ENCODE results near the gene MRPL43.
"Not testable (repeated sequence)": the region's sequence is repeated elsewhere in the genome, so short reads cannot be mapped to it uniquely, and the experiment has no call there.

Gene MRPL43

DNA sequence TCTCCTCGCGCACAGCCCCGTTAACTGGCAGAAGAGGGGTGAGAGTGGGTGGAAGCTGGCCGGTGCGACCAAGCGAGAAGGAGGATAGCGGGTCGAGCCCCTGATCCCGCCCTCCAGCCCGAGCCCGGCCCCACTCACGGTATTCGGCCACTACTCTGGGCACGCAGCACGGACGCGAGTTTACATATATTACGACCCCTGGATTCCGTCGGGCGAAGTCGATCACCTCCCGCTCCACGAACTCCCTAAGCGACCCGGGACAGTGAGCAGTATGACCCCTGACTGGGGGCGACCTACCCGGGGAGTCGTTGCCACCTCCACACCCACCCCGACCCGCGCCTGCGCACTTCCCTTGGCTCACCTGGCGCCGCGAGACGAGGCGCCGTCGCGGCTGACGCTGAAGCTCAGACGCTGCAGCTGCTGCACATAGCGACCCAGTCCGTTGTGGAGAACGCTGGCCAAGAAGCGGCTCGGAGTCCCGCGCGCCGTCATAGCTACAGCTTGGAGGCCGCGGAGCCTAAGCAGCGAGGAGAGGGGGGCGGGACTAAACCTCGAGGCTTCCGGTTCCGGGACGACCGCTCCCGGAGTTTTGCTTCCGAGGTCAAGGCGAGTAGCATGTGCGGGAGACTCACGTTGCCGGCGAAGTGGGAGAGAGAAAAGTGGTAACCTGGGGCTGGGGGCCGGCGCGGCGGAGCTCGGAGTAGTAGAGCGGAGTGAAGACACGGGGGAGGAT is at the start of gene MRPL43, which contains the start of gene TWNK:
MRPL43 (minus strand) TSS at position 546 of the 733 bp plus-strand sequence; CDS start at position 492, 54 bp downstream.
TWNK (plus strand) TSS at position 592 of the 733 bp plus-strand sequence. CDS start 668 bp downstream, outside the sequence.
- DNase-seq (ENCODE audit: low spot score), result peak; percentile 90

DNA sequence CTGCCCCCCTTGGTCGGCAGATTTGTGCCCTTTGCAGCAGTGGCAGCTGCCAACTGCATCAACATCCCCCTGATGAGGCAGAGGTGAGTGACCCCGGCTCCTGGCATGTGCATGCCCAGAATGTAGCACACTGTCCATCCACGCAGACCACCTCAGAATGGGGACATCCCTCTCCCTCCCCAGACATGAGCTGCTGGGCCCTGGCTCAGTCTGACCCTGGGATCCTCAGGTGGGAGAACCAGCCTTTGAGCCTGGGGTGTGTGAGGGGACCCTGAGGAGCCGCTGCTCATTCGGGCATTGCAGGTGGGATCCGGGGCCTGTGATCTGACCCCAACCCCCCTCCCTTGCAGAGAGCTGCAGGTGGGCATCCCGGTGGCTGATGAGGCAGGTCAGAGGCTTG is 49.4 kb upstream of the MRPL43 start:
- DNase-seq (ENCODE audit: low spot score), result no peak

DNA sequence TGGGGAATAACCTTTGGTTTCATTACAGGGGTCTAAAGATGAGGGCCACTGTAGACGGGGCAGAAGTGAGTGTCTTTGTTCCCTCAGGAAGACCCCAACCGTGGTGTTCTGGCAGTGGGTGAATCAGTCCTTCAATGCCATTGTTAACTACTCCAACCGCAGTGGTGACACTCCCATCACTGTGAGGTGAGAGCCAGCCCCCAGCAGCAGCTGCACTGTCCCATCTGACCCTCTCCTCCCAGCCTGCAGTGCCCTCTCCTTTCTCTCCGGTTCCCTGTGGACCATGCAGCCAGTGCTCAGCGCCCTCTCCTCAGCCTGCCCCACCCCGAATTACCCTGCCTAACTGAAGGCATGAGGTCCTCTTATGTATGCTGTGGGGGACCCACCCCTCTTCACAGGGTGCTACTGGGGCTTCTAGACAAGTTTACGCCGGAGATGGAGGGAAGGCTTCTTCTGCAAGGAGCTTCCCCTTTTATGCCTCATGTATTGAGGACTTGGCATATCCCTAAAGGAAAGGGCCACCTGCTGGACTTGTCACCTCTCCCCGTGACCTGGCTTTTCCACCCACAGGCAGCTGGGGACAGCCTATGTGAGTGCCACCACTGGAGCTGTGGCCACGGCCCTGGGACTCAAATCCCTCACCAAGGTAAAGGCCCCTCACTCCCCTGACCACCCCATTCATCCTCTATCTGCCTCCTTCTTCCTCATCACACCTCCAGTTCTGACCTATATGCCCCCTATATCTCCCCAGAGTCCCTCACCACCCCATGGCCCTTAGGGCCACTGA is 48.8 kb upstream of the MRPL43 start:
- no peak for DNase-seq (ENCODE audit: low spot score)

DNA sequence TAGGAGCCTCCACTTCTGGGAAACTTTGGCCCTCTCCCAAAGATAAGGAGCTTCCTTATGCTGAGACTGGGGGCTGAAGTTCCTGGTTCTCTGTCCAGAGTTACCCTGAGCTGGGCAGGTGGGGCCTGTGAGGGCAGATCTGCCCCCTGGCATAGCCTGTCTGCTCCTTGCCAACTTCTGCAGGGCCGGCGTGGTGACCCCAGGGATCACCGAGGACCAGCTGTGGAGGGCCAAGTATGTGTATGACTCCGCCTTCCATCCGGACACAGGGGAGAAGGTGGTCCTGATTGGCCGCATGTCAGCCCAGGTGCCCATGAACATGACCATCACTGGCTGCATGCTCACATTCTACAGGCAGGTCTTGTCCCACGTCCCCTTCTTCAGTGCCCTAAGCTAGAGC is 48.0 kb upstream of the MRPL43 start:
- no peak for DNase-seq (ENCODE audit: low spot score)

DNA sequence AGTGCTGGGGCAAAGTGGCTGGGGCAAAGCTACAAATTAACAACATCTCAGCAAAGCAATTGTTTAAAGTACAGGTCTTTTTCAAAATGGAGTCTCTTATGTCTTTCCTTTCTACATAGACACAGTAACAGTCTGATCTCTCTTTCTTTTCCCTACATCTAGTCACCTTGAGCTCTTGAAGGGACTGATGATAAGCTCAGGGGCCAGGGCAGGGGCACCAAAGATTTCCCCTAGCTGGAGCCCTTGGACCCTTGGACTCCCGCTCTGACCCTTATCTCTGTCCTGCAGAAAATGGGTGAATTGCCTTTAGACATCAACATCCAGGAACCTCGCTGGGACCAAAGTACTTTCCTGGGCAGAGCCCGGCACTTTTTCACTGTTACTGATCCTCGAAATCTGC is 47.1 kb upstream of the MRPL43 start:
- DNase-seq (ENCODE audit: low spot score), result not testable (repeated sequence)

DNA sequence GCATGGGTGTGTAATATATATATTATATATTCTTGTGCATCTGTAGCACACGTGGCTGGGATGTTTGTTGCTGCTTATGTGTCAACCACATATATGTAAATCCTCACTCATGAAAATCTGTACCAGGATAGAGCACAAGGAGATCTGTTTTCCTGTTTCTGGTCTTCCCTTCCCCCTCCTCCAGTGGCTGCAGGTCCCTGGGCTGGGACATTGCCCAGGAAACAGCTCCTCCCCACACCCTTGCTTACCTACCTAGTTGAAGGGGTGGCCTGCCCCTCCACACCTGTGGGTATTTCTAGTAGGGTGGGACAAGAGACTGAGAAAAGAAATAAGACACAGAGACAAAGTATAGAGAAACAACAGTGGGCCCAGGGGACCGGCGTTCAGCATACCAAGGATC is 46.0 kb upstream of the MRPL43 start:
- DNase-seq (ENCODE audit: low spot score), result no peak

DNA sequence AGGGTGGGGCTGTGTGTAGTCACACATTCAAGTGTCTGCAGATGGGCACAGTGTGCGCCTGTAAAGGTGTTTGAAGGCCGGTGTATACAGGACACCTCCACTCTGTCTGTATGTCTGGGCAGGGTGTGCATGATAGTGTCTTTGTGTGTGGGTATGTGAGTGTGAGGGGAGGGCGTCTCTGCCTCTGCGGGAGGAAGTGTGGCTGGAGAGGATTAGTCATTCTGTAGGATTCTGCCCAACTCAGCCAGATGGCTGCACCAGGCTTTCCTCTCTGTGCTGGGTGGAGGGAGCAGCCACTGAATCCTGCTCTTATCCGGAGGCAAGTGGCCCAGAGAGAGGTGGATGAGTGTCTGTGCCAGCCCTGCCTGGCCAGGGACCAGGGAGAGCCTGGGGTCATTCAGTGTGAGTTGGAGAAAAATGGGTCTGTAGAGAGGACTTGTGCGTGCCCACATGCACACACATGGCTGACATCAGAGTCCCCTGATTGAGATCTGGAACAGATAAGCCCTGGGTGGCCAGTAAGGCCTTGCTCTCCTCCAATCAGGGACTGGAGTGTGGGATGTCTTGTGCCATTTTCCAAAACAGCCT is 45.4 kb upstream of the MRPL43 start:
- no peak for DNase-seq (ENCODE audit: low spot score)

DNA sequence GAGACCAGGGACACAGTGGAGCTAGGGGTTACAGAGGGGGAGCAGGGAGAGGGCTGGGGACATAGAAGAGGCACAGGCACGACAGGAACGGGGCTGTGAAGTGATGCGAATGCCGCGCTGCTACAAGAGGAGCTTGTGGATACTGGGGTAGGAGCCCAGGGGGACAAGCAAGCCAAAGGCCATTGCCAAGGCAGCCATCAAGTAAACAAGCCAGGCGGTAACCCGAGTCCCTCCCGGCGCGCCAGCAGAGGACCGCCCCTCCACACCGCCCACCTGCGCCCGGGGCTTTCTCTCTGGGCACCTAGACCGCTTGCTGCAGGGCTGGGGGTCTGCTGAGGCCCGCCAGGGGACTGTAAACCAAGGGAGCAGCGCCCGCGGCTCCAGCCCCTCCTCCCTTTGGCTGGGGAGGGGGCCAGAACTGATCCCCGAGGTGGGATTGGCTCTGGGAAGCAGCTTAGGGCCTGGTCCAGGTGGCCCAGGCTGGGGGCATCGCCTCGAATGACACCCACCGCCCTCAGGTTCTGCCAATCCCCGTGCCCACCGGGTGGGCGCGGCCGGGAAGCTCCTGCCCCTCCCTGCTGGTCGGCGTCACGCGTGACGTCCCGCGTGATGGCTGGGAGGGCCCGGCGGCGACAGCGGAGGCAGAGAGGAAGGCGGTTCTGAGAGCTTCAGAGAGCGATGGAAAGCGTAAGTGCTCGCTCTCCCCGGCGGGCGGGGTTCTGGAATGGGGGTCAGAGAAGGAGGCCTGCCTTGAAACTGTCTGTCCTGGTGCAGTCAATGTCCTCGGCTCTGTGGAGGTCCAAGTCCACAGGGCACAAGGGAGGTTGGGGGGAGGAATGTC is 44.7 kb upstream of the MRPL43 start:
- no peak for DNase-seq (ENCODE audit: low spot score)

DNA sequence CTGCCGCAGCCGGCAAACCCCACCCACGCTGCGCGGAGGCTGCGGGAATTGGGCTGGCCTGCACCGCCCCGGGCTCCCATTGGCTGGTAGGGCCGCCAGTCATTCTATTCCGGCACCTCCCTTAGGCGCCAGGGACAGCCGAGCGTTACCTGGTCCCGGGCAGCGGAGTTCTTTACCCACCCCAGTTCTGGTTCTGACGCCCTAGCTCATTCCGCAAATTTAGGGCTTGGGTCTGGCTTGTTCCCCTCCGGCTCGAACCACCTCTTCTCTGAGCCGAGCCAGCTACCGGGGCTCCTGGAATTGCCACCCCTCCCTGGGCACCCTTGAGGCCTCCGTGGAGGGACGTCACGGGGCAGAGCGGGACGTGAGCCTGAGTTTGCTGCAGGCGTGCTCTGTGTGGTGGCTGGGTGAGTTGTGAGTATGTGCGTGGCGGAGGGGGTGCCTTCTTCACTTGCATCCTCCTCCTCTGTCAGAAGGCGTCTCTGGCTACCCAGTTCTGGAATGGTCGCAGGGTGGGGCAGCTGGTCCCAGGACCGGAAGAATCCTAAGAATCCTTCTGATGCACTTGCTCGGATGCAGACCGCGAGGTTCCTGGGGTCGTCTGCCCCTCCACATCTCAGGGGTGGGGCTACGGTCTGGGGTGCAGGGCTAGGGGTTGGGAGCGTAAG is 44.0 kb upstream of the MRPL43 start, which contains the start of the genes PDZD7 and SFXN3:
PDZD7 (minus strand) TSS at position 2 of the 668 bp plus-strand sequence. CDS start 910 bp downstream, outside the sequence.
SFXN3 (plus strand) TSS at position 107 of the 668 bp plus-strand sequence. CDS start 3,461 bp downstream, outside the sequence.
- peak; percentile 92 for DNase-seq (ENCODE audit: low spot score)

DNA sequence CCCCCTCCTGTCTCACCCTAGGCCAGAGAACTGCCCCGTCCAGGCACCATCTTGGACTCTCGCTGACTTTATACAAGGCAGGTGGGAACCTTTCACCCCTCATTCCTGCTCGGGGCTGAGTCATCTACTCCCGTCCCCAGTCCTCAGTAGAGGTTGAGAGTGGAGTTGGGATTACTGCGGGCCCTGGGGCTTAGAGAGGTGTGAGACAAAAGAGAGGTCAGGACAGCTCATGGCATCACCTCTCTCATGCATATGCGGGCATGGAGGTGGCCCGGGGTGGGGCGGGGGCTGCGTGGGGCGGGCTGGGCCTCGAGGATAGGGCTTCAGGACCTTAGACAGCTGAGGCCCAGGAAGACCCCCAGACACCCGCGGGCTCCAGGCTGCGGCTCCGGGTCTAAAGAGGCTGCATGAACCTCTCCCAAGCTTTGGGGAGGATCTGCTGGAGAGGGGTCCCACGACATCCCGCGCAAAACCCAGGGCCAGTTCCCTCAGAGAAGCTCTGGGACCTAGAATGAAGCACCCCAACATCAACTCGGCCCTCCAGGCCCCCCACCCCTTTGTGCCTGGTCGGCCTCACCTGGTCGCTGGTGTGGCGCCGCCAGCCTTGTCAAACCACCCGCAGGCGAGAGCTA is 43.3 kb upstream of the MRPL43 start:
- DNase-seq (ENCODE audit: low spot score), result no peak

DNA sequence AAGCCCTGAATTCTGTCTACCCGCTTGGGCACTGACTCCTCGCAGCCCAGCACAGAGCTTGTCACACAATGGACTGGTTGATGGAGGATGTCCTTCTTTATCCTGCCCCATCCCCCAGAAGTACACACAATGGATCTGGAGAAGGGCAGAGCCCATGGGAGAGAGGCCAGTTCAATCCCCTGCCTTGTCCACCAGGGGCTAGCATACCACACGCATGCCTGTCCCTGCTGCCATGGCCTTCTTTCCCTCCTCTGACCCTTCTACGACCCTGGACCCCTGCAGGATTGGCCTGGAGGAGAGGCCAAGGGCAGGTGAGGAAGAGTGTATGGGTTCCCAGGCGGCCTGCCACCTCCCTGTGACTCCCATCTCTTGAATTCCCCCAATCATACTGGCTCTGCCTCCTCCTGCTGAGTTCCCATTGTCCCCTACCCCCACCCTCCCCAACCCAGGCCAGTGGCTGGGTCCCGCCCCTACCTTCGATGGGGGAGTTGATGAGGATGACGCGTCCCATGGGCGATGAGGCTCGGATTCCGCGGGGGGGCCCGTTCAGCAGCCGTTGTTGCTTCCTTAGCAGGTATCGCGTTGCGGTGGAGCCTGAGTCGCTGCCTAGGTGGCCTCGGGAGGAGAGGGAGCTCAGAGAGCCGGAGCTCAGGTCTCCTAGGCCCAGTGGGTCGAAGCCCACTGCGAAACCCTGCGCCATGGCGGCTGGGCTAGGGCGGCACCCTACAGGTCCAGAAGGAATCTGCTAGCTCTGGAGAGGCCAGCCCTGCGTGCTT is 42.4 kb upstream of the MRPL43 start:
- no peak for DNase-seq (ENCODE audit: low spot score)

DNA sequence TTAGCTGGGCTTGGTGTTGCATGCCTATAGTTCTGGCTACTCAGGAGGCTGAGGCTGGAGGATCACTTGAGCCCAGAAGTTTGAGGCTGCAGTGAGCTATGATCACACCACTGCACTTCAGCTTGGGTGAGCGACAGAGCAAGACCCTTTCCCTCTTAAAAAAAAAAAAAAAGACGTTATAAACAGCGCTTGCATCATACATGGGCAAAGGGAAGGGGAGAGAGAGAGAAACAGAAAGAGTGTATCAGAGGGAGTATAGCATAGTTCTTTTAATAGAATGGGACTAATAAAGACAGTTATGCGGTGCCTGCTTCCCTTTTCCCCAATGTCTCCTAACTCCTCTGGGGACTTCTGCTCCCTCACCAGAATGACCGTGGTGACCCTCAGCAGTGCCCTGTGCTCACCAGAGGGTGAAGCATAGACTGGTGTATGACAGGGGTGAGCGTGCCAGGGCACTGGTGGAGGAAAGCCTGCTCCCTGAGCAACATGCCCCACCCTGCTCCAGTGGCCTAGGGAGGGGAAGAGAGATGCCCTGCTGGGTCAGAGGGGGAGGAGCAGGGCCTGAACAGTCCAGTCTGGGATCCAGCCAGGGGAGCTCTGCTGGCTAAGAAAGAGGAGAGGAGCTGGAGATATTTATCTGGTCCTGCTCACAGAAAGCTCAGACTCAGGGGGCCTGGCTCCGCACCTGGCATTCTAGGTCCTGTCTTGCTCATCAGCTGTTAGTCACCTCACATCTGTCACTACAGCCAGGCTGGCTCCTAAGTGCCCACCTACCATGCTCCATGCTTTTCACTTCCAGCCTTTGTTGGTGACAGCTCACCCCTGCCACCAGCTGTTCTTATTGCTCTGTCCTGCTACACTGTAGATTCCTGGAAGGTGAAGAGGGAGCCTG is 41.4 kb upstream of the MRPL43 start:
- DNase-seq (ENCODE audit: low spot score), result peak; percentile 32

DNA sequence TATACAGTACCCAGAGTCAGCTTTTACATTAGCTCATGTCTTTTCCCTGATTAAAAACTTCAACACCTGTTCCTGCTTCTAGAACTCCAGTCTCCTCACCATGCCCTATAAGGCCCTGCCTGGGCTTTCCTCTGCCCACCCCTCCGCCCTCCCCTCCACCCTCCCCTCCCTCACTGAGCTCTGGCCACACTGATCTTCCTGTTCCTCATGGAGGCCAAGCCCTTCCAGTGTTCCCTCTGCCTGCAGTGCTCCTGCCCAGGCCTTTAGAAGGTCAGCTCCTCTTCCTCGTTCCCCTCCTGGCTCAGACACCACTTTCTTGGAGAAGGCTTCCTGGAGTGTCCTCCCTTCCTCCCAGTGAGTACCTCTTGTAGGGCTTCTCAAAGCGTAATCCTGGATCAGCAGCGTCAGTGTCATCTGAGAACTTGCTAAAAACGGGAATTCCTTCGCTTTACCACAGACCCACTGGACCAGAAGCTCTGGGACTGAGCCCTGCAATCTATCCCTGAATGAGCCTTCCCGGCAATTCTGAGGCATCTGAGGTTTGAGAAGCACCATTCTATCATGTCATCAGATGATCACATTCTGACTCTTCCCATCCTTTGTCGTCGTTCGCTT is 39.9 kb upstream of the MRPL43 start:
- no peak for DNase-seq (ENCODE audit: low spot score)

DNA sequence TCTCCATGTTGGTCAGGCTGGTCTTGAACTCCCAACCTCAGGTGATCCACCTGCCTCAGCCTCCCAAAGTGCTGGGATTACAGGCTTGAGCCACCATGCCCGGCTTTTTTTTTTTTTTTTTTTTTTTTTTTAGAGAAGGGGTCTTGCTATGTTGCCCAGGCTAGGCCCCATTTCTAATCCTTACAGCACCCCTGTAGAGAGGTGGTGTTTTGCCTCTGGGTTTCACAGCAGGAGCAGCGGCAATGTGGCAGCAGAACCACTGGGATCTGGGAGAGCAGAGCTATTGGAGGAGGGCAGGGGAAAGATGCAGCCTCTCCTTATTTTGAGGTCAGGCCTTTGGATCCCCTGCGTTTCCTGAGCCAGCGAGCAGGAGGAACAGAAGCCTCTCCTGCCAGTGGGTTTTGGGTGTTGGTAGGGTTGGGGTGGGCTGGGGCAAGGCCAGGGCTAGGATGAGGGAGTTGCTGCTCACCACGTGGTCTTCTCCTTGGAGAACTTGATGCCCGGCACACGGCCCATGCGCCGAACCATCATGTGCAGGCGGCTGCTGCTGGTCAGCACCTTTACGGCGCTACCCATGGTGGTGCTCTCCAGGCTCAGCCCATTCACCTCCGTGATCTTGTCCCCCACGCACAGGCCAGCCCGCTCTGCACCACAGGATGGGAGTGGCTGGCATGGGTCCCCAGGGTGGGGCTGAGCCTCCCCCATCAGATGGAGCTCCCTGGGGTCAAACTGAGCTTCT is 35.8 kb upstream of the MRPL43 start:
- no peak for DNase-seq (ENCODE audit: low spot score)

DNA sequence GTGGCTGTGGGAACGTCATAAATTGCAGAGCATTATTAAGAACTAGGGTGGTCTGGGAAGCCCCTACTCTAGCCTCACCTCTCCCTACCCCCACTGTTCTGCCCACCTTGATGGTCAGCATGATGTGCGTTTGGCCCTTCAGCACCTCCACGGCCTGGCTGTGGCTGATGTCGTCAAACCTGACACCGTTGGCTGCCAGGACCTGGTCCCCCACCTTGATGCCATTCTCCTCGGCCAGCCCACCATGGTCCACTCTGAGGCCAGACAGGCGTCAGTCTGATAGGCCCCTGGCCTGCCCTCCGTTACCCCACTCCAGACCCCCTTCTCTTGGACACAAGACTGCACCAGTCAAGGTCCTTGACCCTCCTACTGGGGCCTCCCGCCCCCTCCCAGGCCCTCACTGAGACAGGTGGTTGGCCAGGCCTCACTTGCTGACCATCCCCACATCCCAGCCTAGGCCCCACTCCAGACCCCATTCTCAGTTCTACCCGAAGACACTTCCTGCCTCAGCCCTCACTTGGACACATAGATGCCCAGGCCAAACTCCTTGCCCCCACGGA is 34.5 kb upstream of the MRPL43 start:
- no peak for DNase-seq (ENCODE audit: low spot score)

DNA sequence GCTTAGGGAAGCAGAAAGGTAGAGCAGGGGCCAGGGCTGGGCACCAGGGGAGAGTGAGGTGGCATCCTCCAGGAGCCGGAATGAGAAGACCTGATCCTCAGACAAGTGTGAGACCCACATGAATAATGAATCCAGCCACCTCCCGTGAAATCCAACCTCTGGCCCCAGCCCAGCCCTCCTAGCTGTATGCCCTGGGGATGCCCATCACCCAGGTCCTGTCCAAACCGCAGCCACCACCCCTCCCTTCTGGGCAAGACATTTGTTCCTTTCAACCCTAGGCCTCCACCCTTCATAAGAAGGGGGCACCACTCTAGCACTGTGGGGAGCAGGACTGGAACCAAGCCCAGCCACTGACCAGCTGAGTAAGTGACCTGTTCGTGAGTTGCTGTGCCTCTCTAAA is 33.9 kb upstream of the MRPL43 start:
- DNase-seq (ENCODE audit: low spot score), result no peak

DNA sequence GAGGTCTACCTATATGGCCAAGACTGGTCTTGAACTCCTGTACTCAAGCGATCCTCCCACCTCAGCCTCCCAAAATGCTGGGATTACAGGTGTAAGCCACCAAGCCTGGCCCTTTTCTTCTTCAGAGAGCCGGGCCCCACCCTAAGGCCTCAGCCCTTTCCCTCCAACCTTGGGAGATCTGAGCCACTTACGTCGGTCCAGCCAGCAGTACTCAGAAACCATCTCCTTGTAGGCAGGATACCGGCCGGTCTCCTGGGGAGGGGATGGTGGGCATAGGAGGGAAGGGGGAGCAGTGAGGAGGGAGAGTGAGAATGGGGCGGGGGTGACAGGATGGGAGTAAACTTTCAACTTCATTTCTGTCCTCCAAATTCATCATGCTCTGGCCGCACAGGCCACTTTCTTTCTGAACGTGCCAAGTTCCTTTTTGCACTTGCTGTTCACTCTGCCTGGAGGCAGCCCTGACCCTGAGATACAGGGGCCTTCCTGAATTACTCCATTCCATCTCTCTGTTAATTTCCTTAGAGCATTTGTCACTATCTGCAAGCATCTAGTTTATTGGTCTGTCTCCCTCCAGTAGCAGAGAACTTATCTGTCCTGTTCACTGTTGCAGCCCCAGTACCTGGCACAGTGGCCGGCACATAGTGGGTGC is 33.3 kb upstream of the MRPL43 start:
- DNase-seq (ENCODE audit: low spot score), result no peak
